HEK293 (cell line): Measurements from ENCODE around the gene MYMK.

Source experiments
- CTCF ChIA-PET: fragments of 350-600 bp; formaldehyde crosslinking; extraction: SDS; loops from one replicate; lab custom pipeline; 2021; ENCODE audit warnings: antibody characterized with exemption; lab: Yijun Ruan, JAX
- POLR2A ChIA-PET: fragments of 300-600 bp; formaldehyde crosslinking; extraction: SDS; loops from one replicate; lab custom pipeline; 2020; ENCODE audit warnings: antibody characterized with exemption, inconsistent platforms; lab: Yijun Ruan, JAX
- H3K27ac ChIP-seq: fragments of 200-500 bp; sonication (Bioruptor generic); 2 replicates; pipeline ENCODE4 v1.5.1; 2014; ENCODE audit warnings: low read depth, low read length, control low read depth, inconsistent platforms; ENCODE audit errors: extremely low read depth
- H3K36me3 ChIP-seq, 2 experiments: fragments of 200-500 bp in 1 of 2; sonication (Bioruptor generic) in 1 of 2; 1 replicate in 1 of 2; 2 replicates in 1 of 2; pipeline ENCODE4 v1.5.1; 2014 to 2017; ENCODE audit warnings: inconsistent platforms in 2 of 2, low read length in 2 of 2; ENCODE audit not compliant: control insufficient read depth in 2 of 2, insufficient read depth in 1 of 2
- H3K4me1 ChIP-seq: fragments of 200-500 bp; sonication (Bioruptor generic); 2 replicates; pipeline ENCODE4 v1.5.1; 2014; ENCODE audit warnings: mild to moderate bottlenecking, low read length, inconsistent platforms; ENCODE audit not compliant: control insufficient read depth, insufficient read depth
- H3K4me3 ChIP-seq: 2 replicates; pipeline ENCODE4 v1.5.1; 2011; ENCODE audit warnings: low read depth, mild to moderate bottlenecking, control low read depth, low read length, moderate library complexity
- H3K9me3 ChIP-seq: fragments of 200-500 bp; sonication (Bioruptor generic); 2 replicates; pipeline ENCODE4 v1.5.1; 2014; ENCODE audit warnings: low read depth, low read length, inconsistent platforms; ENCODE audit not compliant: control insufficient read depth, insufficient read depth
- EGR2 ChIP-seq: fragments of 450-650 bp; formaldehyde crosslinking; IDR thresholded peaks from 2 replicates; pipeline ENCODE4 v1.5.1; 2016; ENCODE audit warnings: low read depth, missing biosample characterization, missing genetic modification characterization
- OVOL3 ChIP-seq: fragments of 450-650 bp; formaldehyde crosslinking; IDR thresholded peaks from 2 replicates; pipeline ENCODE4 v1.5.1; 2016; ENCODE audit warnings: missing biosample characterization, missing genetic modification characterization
- PATZ1 ChIP-seq: fragments of 450-650 bp; formaldehyde crosslinking; IDR thresholded peaks from 2 replicates; pipeline ENCODE4 v1.5.1; 2016; ENCODE audit warnings: missing biosample characterization, missing genetic modification characterization
- PRDM4 ChIP-seq: fragments of 450-650 bp; formaldehyde crosslinking; IDR thresholded peaks from 2 replicates; pipeline ENCODE4 v1.5.1; 2017; ENCODE audit warnings: missing biosample characterization, missing genetic modification characterization
- SP3 ChIP-seq: fragments of 450-650 bp; formaldehyde crosslinking; IDR thresholded peaks from 2 replicates; pipeline ENCODE4 v1.5.1; 2016; ENCODE audit warnings: missing biosample characterization, missing genetic modification characterization
- SP7 ChIP-seq: fragments of 450-650 bp; formaldehyde crosslinking; IDR thresholded peaks from 2 replicates; pipeline ENCODE4 v1.5.1; 2016; ENCODE audit warnings: missing biosample characterization, missing genetic modification characterization
- TRIM28 ChIP-seq: IDR thresholded peaks from 2 replicates; pipeline ENCODE4 v1.6.1; 2011; ENCODE audit warnings: low read length, control low read depth, borderline replicate concordance
- ZFHX2 ChIP-seq: fragments of 450-650 bp; formaldehyde crosslinking; conservative IDR thresholded peaks from 2 replicates; pipeline ENCODE4 v1.5.1; 2016; ENCODE audit warnings: missing biosample characterization, missing genetic modification characterization
- ZFP69B ChIP-seq: fragments of 450-650 bp; formaldehyde crosslinking; IDR thresholded peaks from 2 replicates; pipeline ENCODE4 v1.5.1; 2016; ENCODE audit warnings: missing biosample characterization, missing genetic modification characterization
- ZIC2 ChIP-seq: fragments of 450-650 bp; formaldehyde crosslinking; IDR thresholded peaks from 2 replicates; pipeline ENCODE4 v1.5.1; 2016; ENCODE audit warnings: missing biosample characterization, missing genetic modification characterization
- ZNF10 ChIP-seq: fragments of 450-650 bp; formaldehyde crosslinking; IDR thresholded peaks from 2 replicates; pipeline ENCODE4 v1.5.1; 2017; ENCODE audit warnings: missing biosample characterization, missing genetic modification characterization
- ZNF132 ChIP-seq: fragments of 450-650 bp; formaldehyde crosslinking; IDR thresholded peaks from 2 replicates; pipeline ENCODE4 v1.5.1; 2017; ENCODE audit warnings: missing biosample characterization, missing genetic modification characterization, borderline replicate concordance
- ZNF19 ChIP-seq: fragments of 450-650 bp; formaldehyde crosslinking; IDR thresholded peaks from 2 replicates; pipeline ENCODE4; 2016; ENCODE audit warnings: missing biosample characterization, missing genetic modification characterization, low read depth
- ZNF239 ChIP-seq: fragments of 450-650 bp; formaldehyde crosslinking; IDR thresholded peaks from 2 replicates; pipeline ENCODE4 v1.5.1; 2016; ENCODE audit warnings: missing biosample characterization, missing genetic modification characterization
- ZNF335 ChIP-seq: fragments of 450-650 bp; formaldehyde crosslinking; conservative IDR thresholded peaks from 2 replicates; pipeline ENCODE4 v1.5.1; 2016; ENCODE audit warnings: missing biosample characterization, missing genetic modification characterization
- ZNF596 ChIP-seq: fragments of 450-650 bp; IDR thresholded peaks from 2 replicates; pipeline ENCODE4 v1.5.0; 2018; ENCODE audit warnings: missing biosample characterization, mild to moderate bottlenecking, missing genetic modification characterization, moderate library complexity
- ZNF600 ChIP-seq: fragments of 450-650 bp; formaldehyde crosslinking; IDR thresholded peaks from 2 replicates; pipeline ENCODE4 v1.5.1; 2016; ENCODE audit warnings: missing biosample characterization, missing genetic modification characterization
- ZNF639 ChIP-seq: fragments of 450-650 bp; formaldehyde crosslinking; IDR thresholded peaks from 2 replicates; pipeline ENCODE4 v1.5.1; 2016; ENCODE audit warnings: missing biosample characterization, missing genetic modification characterization
- ZNF785 ChIP-seq: fragments of 450-650 bp; formaldehyde crosslinking; IDR thresholded peaks from 2 replicates; pipeline ENCODE4 v1.5.1; 2016; ENCODE audit warnings: missing biosample characterization, missing genetic modification characterization

The MYMK gene

GRCh38 chr9:133509179-133510083 lies 15.3 kb downstream of the MYMK start (continued):
- TF ChIP-seq SP7 (peak; percentile 56), ZNF335 (peak; percentile 97), PRDM4 (tag by site-specific recombination) (0 out of 2 replicates have a peak, but pooled peaks have one; percentile 41), ZFP69B (peak; percentile 63; the same call in 1 of the 2 replicates), PATZ1 (tag by site-specific recombination) (peak; percentile 56), ZNF600 (tag by site-specific recombination) (peak; percentile 76; the same call in 1 of the 2 replicates)

GRCh38 chr9:133508046-133508445 lies 16.7 kb downstream of the MYMK start:
- Histone ChIP-seq H3K4me3 (no peak overlapping the region), H3K27ac (no peak overlapping the region), H3K36me3 (no peaks in the 10 kb centered on the region), H3K4me1 (peaks cover 8% of the 10 kb centered on the region), H3K9me3 (no peaks in the 10 kb centered on the region)
- POLR2A ChIA-PET: no interaction called here
- CTCF ChIA-PET: interaction anchor here (0.7 kb wide), 1 partner anchor 26 kb away, joined by 3 read pairs; no protein-coding TSS in a partner anchor
- TF ChIP-seq SP7 (no peak), ZNF19 (tag by site-specific recombination) (no peak), ZNF10 (tag by site-specific recombination) (no peak), TRIM28 (no peak), ZIC2 (tag by site-specific recombination) (no peak)

GRCh38 chr9:133507246-133507965 lies 17.4 kb downstream of the MYMK start:
- H3K4me1 ChIP-seq: peaks cover 8% of the 10 kb centered on the region
- H3K27ac ChIP-seq: no peak overlapping the region
- TF ChIP-seq OVOL3 (tag by site-specific recombination): no peak
- no peak for TF ChIP-seq ZNF785 (tag by site-specific recombination)
- peak; percentile 73 for TF ChIP-seq ZFHX2 (tag by site-specific recombination)
- TF ChIP-seq ZNF239: no peak
- TF ChIP-seq ZNF596 (tag by site-specific recombination): no peak
- TF ChIP-seq EGR2 (tag by site-specific recombination): peak; percentile 85
- TF ChIP-seq ZNF639 (tag by site-specific recombination): no peak
- TF ChIP-seq PATZ1 (tag by site-specific recombination): no peak
- TF ChIP-seq SP3: no peak
- TF ChIP-seq ZNF132 (tag by site-specific recombination): no peak
- H3K4me3 ChIP-seq: no peak overlapping the region
- CTCF ChIA-PET: interaction anchor here (0.7 kb wide), 1 partner anchor 27 kb away, joined by 3 read pairs; no protein-coding TSS in a partner anchor
- H3K9me3 ChIP-seq: no peaks in the 10 kb centered on the region
- POLR2A ChIA-PET: interaction anchor here (1.0 kb wide), 1 partner anchor 48 kb away, joined by 5 read pairs; the partner anchor contains the start of gene CACFD1
- no peaks in the 10 kb centered on the region for H3K36me3 ChIP-seq
